ENCODE results near the gene TNFRSF9.
"Not testable (repeated sequence)": the region's sequence is repeated elsewhere in the genome, so short reads cannot be mapped to it uniquely, and the experiment has no call there.

DNA sequence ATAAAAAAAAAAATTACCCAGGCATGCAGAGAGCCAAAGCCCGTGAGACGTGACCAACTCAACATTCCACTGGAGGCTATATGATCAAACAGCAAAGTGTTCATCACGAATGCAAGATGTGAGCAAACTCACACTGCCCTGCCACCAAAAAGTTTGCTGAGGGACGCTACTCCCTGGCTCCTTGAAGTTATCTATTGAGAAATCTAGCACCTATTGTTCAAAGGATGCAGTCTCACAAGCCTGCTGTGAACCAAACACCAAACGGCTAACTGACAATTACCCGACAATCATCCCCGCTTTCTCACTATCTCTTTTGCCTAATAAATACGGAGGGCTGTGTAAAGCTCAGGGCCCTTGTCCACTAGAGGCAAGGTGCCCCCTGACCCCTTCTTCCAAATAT, 13.6 kb downstream of the TNFRSF9 start:
- not testable (repeated sequence) for TF ChIP-seq POLR2A (IDR thresholded peaks at IDR 0.05)
- TF ChIP-seq, protein P1, sequence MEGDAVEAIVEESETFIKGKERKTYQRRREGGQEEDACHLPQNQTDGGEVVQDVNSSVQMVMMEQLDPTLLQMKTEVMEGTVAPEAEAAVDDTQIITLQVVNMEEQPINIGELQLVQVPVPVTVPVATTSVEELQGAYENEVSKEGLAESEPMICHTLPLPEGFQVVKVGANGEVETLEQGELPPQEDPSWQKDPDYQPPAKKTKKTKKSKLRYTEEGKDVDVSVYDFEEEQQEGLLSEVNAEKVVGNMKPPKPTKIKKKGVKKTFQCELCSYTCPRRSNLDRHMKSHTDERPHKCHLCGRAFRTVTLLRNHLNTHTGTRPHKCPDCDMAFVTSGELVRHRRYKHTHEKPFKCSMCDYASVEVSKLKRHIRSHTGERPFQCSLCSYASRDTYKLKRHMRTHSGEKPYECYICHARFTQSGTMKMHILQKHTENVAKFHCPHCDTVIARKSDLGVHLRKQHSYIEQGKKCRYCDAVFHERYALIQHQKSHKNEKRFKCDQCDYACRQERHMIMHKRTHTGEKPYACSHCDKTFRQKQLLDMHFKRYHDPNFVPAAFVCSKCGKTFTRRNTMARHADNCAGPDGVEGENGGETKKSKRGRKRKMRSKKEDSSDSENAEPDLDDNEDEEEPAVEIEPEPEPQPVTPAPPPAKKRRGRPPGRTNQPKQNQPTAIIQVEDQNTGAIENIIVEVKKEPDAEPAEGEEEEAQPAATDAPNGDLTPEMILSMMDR (IDR thresholded peaks at IDR 0.05) = not testable (repeated sequence)

Measured in esophagus squamous epithelium (tissue), 4 donors.